ENCODE results near the gene SUN5.

DNA sequence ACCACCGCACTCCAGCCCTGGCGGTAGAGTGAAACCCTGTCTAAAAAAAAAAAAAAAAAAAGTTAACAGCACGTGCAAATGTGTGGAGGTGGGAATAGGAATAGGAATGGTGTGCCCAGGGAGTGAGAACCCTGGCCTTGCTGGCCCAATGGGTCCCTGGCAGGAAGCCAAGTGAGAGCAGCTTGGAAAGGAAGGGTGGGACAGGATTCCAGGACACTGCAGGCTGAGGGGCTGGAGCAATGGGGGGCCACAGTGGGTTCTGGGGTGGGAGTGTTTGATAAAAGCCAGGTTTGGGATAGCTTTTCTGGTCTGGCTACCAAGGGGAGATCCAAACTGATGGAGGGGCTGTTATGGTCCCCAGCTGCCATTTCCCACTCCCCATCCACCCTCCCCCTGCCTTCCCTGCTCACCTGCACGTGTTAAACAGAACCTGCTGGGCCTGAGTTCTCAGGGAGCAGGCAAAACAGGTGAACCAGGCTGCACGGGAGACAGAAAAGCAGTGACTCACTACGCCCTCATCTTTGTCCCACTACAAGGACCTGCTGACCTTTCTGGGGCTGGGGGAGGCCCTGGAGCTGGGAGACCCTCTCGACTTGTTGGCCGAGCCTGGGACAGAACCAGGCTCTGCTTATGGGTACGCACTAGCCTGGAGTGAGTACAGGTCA, 3.3 kb downstream of the SUN5 start:
- TF ChIP-seq, protein P1, sequence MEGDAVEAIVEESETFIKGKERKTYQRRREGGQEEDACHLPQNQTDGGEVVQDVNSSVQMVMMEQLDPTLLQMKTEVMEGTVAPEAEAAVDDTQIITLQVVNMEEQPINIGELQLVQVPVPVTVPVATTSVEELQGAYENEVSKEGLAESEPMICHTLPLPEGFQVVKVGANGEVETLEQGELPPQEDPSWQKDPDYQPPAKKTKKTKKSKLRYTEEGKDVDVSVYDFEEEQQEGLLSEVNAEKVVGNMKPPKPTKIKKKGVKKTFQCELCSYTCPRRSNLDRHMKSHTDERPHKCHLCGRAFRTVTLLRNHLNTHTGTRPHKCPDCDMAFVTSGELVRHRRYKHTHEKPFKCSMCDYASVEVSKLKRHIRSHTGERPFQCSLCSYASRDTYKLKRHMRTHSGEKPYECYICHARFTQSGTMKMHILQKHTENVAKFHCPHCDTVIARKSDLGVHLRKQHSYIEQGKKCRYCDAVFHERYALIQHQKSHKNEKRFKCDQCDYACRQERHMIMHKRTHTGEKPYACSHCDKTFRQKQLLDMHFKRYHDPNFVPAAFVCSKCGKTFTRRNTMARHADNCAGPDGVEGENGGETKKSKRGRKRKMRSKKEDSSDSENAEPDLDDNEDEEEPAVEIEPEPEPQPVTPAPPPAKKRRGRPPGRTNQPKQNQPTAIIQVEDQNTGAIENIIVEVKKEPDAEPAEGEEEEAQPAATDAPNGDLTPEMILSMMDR (IDR thresholded peaks at IDR 0.05; ENCODE audit: low read depth, low read length, missing input control), result no peak
- TF ChIP-seq, protein P2, sequence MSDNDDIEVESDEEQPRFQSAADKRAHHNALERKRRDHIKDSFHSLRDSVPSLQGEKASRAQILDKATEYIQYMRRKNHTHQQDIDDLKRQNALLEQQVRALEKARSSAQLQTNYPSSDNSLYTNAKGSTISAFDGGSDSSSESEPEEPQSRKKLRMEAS (IDR thresholded peaks at IDR 0.05), result no peak
- TF ChIP-seq HNF4A (conservative IDR thresholded peaks at IDR 0.05) (no peak), RAD21 (IDR thresholded peaks at IDR 0.05) (no peak), EGR1 (IDR thresholded peaks at IDR 0.05; ENCODE audit: low read depth in 2 of 2) (no peak), SP1 (IDR thresholded peaks at IDR 0.05) (no peak), JUND (IDR thresholded peaks at IDR 0.05) (no peak), GABPA (IDR thresholded peaks at IDR 0.05 in 1 of 2, conservative IDR thresholded peaks at IDR 0.05 in 1 of 2) (no peak), FOXA2 (IDR thresholded peaks at IDR 0.05) (no peak), RXRA (IDR thresholded peaks at IDR 0.05) (no peak), TAF1 (conservative IDR thresholded peaks at IDR 0.05) (no peak), FOXA1 (IDR thresholded peaks at IDR 0.05) (no peak)
- TF ChIP-seq, protein P3, sequence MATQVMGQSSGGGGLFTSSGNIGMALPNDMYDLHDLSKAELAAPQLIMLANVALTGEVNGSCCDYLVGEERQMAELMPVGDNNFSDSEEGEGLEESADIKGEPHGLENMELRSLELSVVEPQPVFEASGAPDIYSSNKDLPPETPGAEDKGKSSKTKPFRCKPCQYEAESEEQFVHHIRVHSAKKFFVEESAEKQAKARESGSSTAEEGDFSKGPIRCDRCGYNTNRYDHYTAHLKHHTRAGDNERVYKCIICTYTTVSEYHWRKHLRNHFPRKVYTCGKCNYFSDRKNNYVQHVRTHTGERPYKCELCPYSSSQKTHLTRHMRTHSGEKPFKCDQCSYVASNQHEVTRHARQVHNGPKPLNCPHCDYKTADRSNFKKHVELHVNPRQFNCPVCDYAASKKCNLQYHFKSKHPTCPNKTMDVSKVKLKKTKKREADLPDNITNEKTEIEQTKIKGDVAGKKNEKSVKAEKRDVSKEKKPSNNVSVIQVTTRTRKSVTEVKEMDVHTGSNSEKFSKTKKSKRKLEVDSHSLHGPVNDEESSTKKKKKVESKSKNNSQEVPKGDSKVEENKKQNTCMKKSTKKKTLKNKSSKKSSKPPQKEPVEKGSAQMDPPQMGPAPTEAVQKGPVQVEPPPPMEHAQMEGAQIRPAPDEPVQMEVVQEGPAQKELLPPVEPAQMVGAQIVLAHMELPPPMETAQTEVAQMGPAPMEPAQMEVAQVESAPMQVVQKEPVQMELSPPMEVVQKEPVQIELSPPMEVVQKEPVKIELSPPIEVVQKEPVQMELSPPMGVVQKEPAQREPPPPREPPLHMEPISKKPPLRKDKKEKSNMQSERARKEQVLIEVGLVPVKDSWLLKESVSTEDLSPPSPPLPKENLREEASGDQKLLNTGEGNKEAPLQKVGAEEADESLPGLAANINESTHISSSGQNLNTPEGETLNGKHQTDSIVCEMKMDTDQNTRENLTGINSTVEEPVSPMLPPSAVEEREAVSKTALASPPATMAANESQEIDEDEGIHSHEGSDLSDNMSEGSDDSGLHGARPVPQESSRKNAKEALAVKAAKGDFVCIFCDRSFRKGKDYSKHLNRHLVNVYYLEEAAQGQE (IDR thresholded peaks at IDR 0.05), result no peak
- TF ChIP-seq, protein P4, sequence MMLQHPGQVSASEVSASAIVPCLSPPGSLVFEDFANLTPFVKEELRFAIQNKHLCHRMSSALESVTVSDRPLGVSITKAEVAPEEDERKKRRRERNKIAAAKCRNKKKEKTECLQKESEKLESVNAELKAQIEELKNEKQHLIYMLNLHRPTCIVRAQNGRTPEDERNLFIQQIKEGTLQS (IDR thresholded peaks at IDR 0.05), result no peak
